H9 (cell line): ENCODE results near the gene PUM1. TPM values are rescaled to one million over a fixed set of nuclear protein-coding genes. Genes with fewer than 3 reads are reported as not detected.
A peak's percentile ranks its signal among the peaks of the same experiment; 100 is the strongest.

Experiments
- DNase-seq: peaks from one replicate; pipeline ENCODE4 v3.0.0-alpha.2; 2017
- H2AFZ ChIP-seq: one replicate; pipeline ENCODE4 v1.6.1; 2013; ENCODE audit warnings: mild to moderate bottlenecking, low read length, control low read depth, moderate library complexity
- H2AK5ac ChIP-seq: 2 replicates; pipeline ENCODE4 v1.6.1; 2013; ENCODE audit warnings: low read length, control low read depth, mixed read lengths; ENCODE audit not compliant: insufficient read length
- H2BK120ac ChIP-seq: one replicate; pipeline ENCODE4 v1.6.1; 2013; ENCODE audit warnings: low read depth, mild to moderate bottlenecking, low read length, control low read depth, inconsistent platforms; ENCODE audit not compliant: poor library complexity, severe bottlenecking
- H2BK12ac ChIP-seq: 2 replicates; pipeline ENCODE4 v1.6.1; 2013; ENCODE audit warnings: low read length, control low read depth, mixed read lengths, low read depth; ENCODE audit not compliant: insufficient read length
- H2BK15ac ChIP-seq: 2 replicates; pipeline ENCODE4 v1.6.1; 2013; ENCODE audit warnings: low read depth, low read length, control low read depth
- H2BK20ac ChIP-seq: one replicate; pipeline ENCODE4 v1.6.1; 2013; ENCODE audit warnings: low read depth, mild to moderate bottlenecking, low read length, control low read depth, inconsistent platforms; ENCODE audit not compliant: poor library complexity, severe bottlenecking
- H2BK5ac ChIP-seq: 2 replicates; pipeline ENCODE4 v1.6.1; 2013; ENCODE audit warnings: low read length, control low read depth, mixed read lengths; ENCODE audit not compliant: insufficient read length
- H3K14ac ChIP-seq: 2 replicates; pipeline ENCODE4 v1.6.1; 2013; ENCODE audit warnings: low read length, control low read depth; ENCODE audit not compliant: insufficient read depth
- H3K18ac ChIP-seq: 2 replicates; pipeline ENCODE4 v1.6.1; 2013; ENCODE audit warnings: low read depth, mild to moderate bottlenecking, mixed read lengths, low read length, control low read depth; ENCODE audit not compliant: insufficient read length
- H3K23ac ChIP-seq: 2 replicates; pipeline ENCODE4 v1.6.1; 2013; ENCODE audit warnings: low read length, control low read depth, mixed read lengths, low read depth; ENCODE audit not compliant: insufficient read length
- H3K23me2 ChIP-seq: 2 replicates; pipeline ENCODE4 v1.6.1; 2013; ENCODE audit warnings: low read depth, mild to moderate bottlenecking, mixed read lengths, low read length, control low read depth; ENCODE audit not compliant: insufficient read length, poor library complexity, severe bottlenecking
- H3K27ac ChIP-seq: 2 replicates; pipeline ENCODE4 v1.5.1; 2013; ENCODE audit warnings: low read length, control low read depth, mixed read lengths, low read depth; ENCODE audit not compliant: insufficient read length
- H3K27me3 ChIP-seq: 2 replicates; pipeline ENCODE4 v1.6.1; 2013; ENCODE audit warnings: low read length, control low read depth, inconsistent platforms; ENCODE audit not compliant: insufficient read depth
- H3K4ac ChIP-seq: 2 replicates; pipeline ENCODE4 v1.6.1; 2013; ENCODE audit warnings: low read depth, mild to moderate bottlenecking, control low read depth, inconsistent platforms, low read length, moderate library complexity
- H3K4me1 ChIP-seq: 2 replicates; pipeline ENCODE4 v1.6.1; 2013; ENCODE audit warnings: low read length, control low read depth, inconsistent platforms; ENCODE audit not compliant: insufficient read depth
- H3K4me2 ChIP-seq: 2 replicates; pipeline ENCODE4 v1.6.1; 2013; ENCODE audit warnings: low read length, control low read depth, mixed read lengths; ENCODE audit not compliant: insufficient read length, insufficient read depth
- H3K56ac ChIP-seq: 2 replicates; pipeline ENCODE4 v1.6.1; 2013; ENCODE audit warnings: low read depth, mild to moderate bottlenecking, mixed read lengths, low read length, control low read depth; ENCODE audit not compliant: insufficient read length
- H3K79me1 ChIP-seq: 2 replicates; pipeline ENCODE4 v1.6.1; 2013; ENCODE audit warnings: low read depth, mild to moderate bottlenecking, moderate library complexity, low read length, control low read depth, inconsistent platforms; ENCODE audit not compliant: insufficient read depth, poor library complexity, severe bottlenecking
- H3K79me2 ChIP-seq: 2 replicates; pipeline ENCODE4 v1.6.1; 2013; ENCODE audit warnings: low read length, control low read depth, inconsistent platforms; ENCODE audit not compliant: insufficient read depth
- H3K9ac ChIP-seq: 2 replicates; pipeline ENCODE4 v1.6.1; 2013; ENCODE audit warnings: low read length, control low read depth, mixed read lengths; ENCODE audit not compliant: insufficient read length; ENCODE audit errors: extremely low read depth
- H3K9me3 ChIP-seq: one replicate; pipeline ENCODE4 v1.6.1; 2013; ENCODE audit warnings: low read depth, low read length, inconsistent platforms; ENCODE audit not compliant: control insufficient read depth
- H3T11ph ChIP-seq: one replicate; pipeline ENCODE4 v1.6.1; 2013; ENCODE audit warnings: mild to moderate bottlenecking, low read length, control low read depth, inconsistent platforms
- H4K20me1 ChIP-seq: one replicate; pipeline ENCODE4 v1.6.1; 2013; ENCODE audit not compliant: control insufficient read depth, insufficient read length, insufficient read depth
- H4K5ac ChIP-seq: 2 replicates; pipeline ENCODE4 v1.6.1; 2013; ENCODE audit warnings: low read depth, mild to moderate bottlenecking, mixed read lengths, low read length, control low read depth; ENCODE audit not compliant: insufficient read length
- H4K8ac ChIP-seq: replicated peaks from 2 replicates; pipeline ENCODE4 v1.6.1; 2013; ENCODE audit warnings: low read length, control low read depth, mixed read lengths, low read depth; ENCODE audit not compliant: insufficient read length
- H4K91ac ChIP-seq: 2 replicates; pipeline ENCODE4 v1.6.1; 2013; ENCODE audit warnings: low read depth, mild to moderate bottlenecking, moderate library complexity, mixed read lengths, low read length, control low read depth; ENCODE audit not compliant: insufficient read length
- H3K27ac Mint-ChIP-seq, 3 experiments: 2 replicates in 2 of 3; 3 replicates in 1 of 3; pipeline ENCODE4 v1.8.0; 2020 to 2021; ENCODE audit warnings: mixed read lengths in 3 of 3, mild to moderate bottlenecking in 1 of 3, moderate library complexity in 1 of 3
- H3K27me3 Mint-ChIP-seq: 2 replicates; pipeline ENCODE4 v1.8.0; 2021; ENCODE audit warnings: low read depth, mild to moderate bottlenecking, moderate library complexity, mixed read lengths
- H3K36me3 Mint-ChIP-seq, 3 experiments: 2 replicates in 2 of 3; 3 replicates in 1 of 3; pipeline ENCODE4 v1.8.0; 2020 to 2021; ENCODE audit warnings: low read depth in 3 of 3, mixed read lengths in 3 of 3; ENCODE audit not compliant: insufficient read depth in 1 of 3
- H3K4me1 Mint-ChIP-seq, 2 experiments: 2 replicates each; pipeline ENCODE4 v1.8.0; 2020; ENCODE audit warnings: mixed read lengths in 2 of 2
- H3K4me3 Mint-ChIP-seq, 2 experiments: 2 replicates in 1 of 2; 3 replicates in 1 of 2; pipeline ENCODE4 v1.8.0; 2020 to 2021; ENCODE audit warnings: mild to moderate bottlenecking in 2 of 2, mixed read lengths in 2 of 2, moderate library complexity in 1 of 2
- H3K9me3 Mint-ChIP-seq, 2 experiments: 2 replicates in 1 of 2; 3 replicates in 1 of 2; pipeline ENCODE4 v1.8.0; 2020; ENCODE audit warnings: mild to moderate bottlenecking in 2 of 2, mixed read lengths in 2 of 2, moderate library complexity in 1 of 2
- WGBS: extraction: QIAGEN DNeasy Blood & Tissue Kit; methylation state at CpG from one replicate; pipeline ENCODE4 v1.1.7; 2013; ENCODE audit warnings: missing lambda C conversion rate, low lambda C conversion rate, mixed read lengths; ENCODE audit not compliant: insufficient read length; ENCODE audit errors: extremely low coverage; 5-methylcytosine and 5-hydroxymethylcytosine counted together
- total RNA-seq: library from RNA; stranded (reverse); gene quantifications from 2 replicates; pipeline ENCODE4 v1.2.1, GENCODE V29; 2021
- TF ChIP-seq, protein P1 (sequence below): fragments of 200-600 bp; sonication (generic); conservative IDR thresholded peaks from 3 replicates; pipeline ENCODE4 v1.8.0; 2021; ENCODE audit warnings: antibody characterized with exemption, mild to moderate bottlenecking

Gene PUM1
- total RNA-seq, 1 experiment from 2014 or later = 164 TPM

DNA sequence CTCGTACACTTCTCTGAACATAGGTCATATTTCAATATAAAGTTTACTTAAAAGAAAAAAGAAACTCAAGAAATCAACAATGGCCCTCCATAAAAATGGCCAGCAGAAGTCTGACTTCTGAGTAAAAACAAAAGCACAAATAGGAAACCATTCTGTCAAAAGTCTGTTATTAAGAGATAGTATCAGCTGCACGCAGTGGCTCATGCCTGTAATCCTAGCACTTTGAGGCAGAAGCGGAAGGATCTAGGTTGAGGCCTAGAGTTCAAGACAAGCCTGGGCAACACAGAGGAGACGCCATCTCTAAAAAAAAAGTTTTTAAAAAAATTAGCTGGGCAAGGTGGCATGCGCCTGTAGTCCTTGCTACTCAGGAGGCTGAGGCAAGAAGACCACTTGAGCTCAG is 67.3 kb downstream of the PUM1 start:
- H3K9ac ChIP-seq = no peak overlapping the region
- H3K27me3 ChIP-seq = no peaks in the 10 kb centered on the region
- H3K9me3 ChIP-seq = no peaks in the 10 kb centered on the region
- no peak overlapping the region for H2AK5ac ChIP-seq
- peaks cover 6% of the 10 kb centered on the region for H3K79me1 ChIP-seq
- H3K23me2 ChIP-seq = no peaks in the 10 kb centered on the region
- no peak overlapping the region for H3T11ph ChIP-seq
- no peak overlapping the region for H3K14ac ChIP-seq
- no peak overlapping the region for H3K23ac ChIP-seq
- no peak overlapping the region for H2BK12ac ChIP-seq
- no peak overlapping the region for H2BK5ac ChIP-seq
- H4K91ac ChIP-seq = no peak overlapping the region
- H3K27me3 Mint-ChIP-seq = no peaks in the 10 kb centered on the region
- peaks cover 22 to 29% of the 10 kb centered on the region in 2 experiments for H3K4me1 Mint-ChIP-seq
- H3K4me3 Mint-ChIP-seq = no peak overlapping the region
- no CpG with 5 or more reads among the region's 5 CpGs for WGBS
- peaks cover 7% of the 10 kb centered on the region; the same call in 1 of the 2 replicates for H3K79me2 ChIP-seq
- H3K27ac ChIP-seq = no peak overlapping the region
- peak overlapping the region in 2 of 3 experiments; percentile 26 to 76; a peak in 3 of 7 replicates for H3K27ac Mint-ChIP-seq
- DNase-seq = no peak
- no peak overlapping the region for H2BK15ac ChIP-seq
- no peak overlapping the region for H2BK120ac ChIP-seq
- TF ChIP-seq, protein P1, sequence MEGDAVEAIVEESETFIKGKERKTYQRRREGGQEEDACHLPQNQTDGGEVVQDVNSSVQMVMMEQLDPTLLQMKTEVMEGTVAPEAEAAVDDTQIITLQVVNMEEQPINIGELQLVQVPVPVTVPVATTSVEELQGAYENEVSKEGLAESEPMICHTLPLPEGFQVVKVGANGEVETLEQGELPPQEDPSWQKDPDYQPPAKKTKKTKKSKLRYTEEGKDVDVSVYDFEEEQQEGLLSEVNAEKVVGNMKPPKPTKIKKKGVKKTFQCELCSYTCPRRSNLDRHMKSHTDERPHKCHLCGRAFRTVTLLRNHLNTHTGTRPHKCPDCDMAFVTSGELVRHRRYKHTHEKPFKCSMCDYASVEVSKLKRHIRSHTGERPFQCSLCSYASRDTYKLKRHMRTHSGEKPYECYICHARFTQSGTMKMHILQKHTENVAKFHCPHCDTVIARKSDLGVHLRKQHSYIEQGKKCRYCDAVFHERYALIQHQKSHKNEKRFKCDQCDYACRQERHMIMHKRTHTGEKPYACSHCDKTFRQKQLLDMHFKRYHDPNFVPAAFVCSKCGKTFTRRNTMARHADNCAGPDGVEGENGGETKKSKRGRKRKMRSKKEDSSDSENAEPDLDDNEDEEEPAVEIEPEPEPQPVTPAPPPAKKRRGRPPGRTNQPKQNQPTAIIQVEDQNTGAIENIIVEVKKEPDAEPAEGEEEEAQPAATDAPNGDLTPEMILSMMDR = no peak
- no peaks in the 10 kb centered on the region for H3K4me1 ChIP-seq
- H4K20me1 ChIP-seq = no peaks in the 10 kb centered on the region
- H2BK20ac ChIP-seq = no peak overlapping the region
- H3K18ac ChIP-seq = no peak overlapping the region
- H3K9me3 Mint-ChIP-seq = no peaks in the 10 kb centered on the region
- no peak overlapping the region for H4K8ac ChIP-seq
- no peak overlapping the region for H3K4me2 ChIP-seq
- peaks cover 10 to 50% (median 34%) of the 10 kb centered on the region in 3 experiments; a peak in 6 of 7 replicates for H3K36me3 Mint-ChIP-seq
- H2AFZ ChIP-seq = no peak overlapping the region
- no peak overlapping the region for H3K56ac ChIP-seq
- no peak overlapping the region for H3K4ac ChIP-seq
- no peak overlapping the region for H4K5ac ChIP-seq
